T47D (cell line): ENCODE measurements around the gene NEUROG1.
"Not testable (repeated sequence)": the region's sequence is repeated elsewhere in the genome, so short reads cannot be mapped to it uniquely, and the experiment has no call there.

Source experiments
- DNase-seq, 2 experiments: peaks; one replicate each; pipeline versions ENCODE4 v3.0.0 to v3.0.0-alpha.2; 2011 to 2012; ENCODE audit warnings: low read depth in 1 of 2, low spot score in 1 of 2
- JUND ChIP-seq: IDR thresholded peaks from 2 replicates; pipeline ENCODE4 v1.6.1; 2012; ENCODE audit warnings: low read depth
- in situ Hi-C: cut with HindIII; loops from 2 replicates; pipeline ENCODE4 v1.10.0; 2016; ENCODE audit warnings: low sequenced_read_pairs, low pct_unique_long_range_greater_than_20kb

NEUROG1 gene

GRCh38 chr5:135543485-135544304 is 7.9 kb upstream of the NEUROG1 start:
- TF ChIP-seq JUND, result no peak
- in situ Hi-C loops, result no loop called here

GRCh38 chr5:135543001-135543484 is 7.3 kb upstream of the NEUROG1 start:
- in situ Hi-C loops, result no loop called here
- TF ChIP-seq JUND, result no peak
- DNase-seq, result no peak

More at GRCh38 chr5:135543485-135544304, 7.9 kb upstream of the NEUROG1 start:
- no peak for DNase-seq

- in situ Hi-C loops, result no loop called here
- DNase-seq, result no peak
- no peak for TF ChIP-seq JUND
Observed at GRCh38 chr5:135541807-135542502, 6.2 kb upstream of the NEUROG1 start.

- in situ Hi-C loops, result no loop called here
- no peak for DNase-seq
- no peak for TF ChIP-seq JUND
Observed at GRCh38 chr5:135539430-135540005, 3.8 kb upstream of the NEUROG1 start.

GRCh38 chr5:135538261-135538660 is 2.5 kb upstream of the NEUROG1 start:
- no peak for DNase-seq
- no peak for TF ChIP-seq JUND
- in situ Hi-C loops, result no loop called here

GRCh38 chr5:135537745-135538144 is 2.0 kb upstream of the NEUROG1 start:
- no peak for TF ChIP-seq JUND
- in situ Hi-C loops, result no loop called here
- no peak for DNase-seq

GRCh38 chr5:135537271-135537670 is 1.5 kb upstream of the NEUROG1 start:
- no peak for TF ChIP-seq JUND
- no peak for DNase-seq
- in situ Hi-C loops, result no loop called here

GRCh38 chr5:135535420-135535819 is 344 bp downstream of the NEUROG1 start:
- DNase-seq, result no peak
- in situ Hi-C loops, result no loop called here

GRCh38 chr5:135534609-135535419 is 950 bp downstream of the NEUROG1 start:
- no peak for DNase-seq
- in situ Hi-C loops, result no loop called here
- no peak for TF ChIP-seq JUND

More at GRCh38 chr5:135535420-135535819, 344 bp downstream of the NEUROG1 start:
- TF ChIP-seq JUND, result no peak

- no peak for TF ChIP-seq JUND
- DNase-seq, result no peak
- in situ Hi-C loops, result no loop called here
Observed at GRCh38 chr5:135533794-135534193, 2.0 kb downstream of the NEUROG1 start.

GRCh38 chr5:135533334-135533733 is 2.4 kb downstream of the NEUROG1 start:
- in situ Hi-C loops, result no loop called here
- TF ChIP-seq JUND, result no peak
- DNase-seq, result no peak

GRCh38 chr5:135529576-135529975 is 6.2 kb downstream of the NEUROG1 start:
- DNase-seq, in situ Hi-C loops: not testable (repeated sequence)

GRCh38 chr5:135526924-135527323 is 8.8 kb downstream of the NEUROG1 start:
- no peak for DNase-seq
- in situ Hi-C loops, result no loop called here
- TF ChIP-seq JUND, result no peak
